GM18873 (cell line): ENCODE measurements around the gene CNTD1.

Experiments used
- ATAC-seq: cut with Tn5 transposase; IDR thresholded peaks from one replicate; pipeline ENCODE4 v1.9.1; 2021; ENCODE audit warnings: mild to moderate bottlenecking, moderate library complexity, moderate number of reproducible peaks; ENCODE audit not compliant: unreplicated experiment, low FRiP score

CNTD1 gene

DNA sequence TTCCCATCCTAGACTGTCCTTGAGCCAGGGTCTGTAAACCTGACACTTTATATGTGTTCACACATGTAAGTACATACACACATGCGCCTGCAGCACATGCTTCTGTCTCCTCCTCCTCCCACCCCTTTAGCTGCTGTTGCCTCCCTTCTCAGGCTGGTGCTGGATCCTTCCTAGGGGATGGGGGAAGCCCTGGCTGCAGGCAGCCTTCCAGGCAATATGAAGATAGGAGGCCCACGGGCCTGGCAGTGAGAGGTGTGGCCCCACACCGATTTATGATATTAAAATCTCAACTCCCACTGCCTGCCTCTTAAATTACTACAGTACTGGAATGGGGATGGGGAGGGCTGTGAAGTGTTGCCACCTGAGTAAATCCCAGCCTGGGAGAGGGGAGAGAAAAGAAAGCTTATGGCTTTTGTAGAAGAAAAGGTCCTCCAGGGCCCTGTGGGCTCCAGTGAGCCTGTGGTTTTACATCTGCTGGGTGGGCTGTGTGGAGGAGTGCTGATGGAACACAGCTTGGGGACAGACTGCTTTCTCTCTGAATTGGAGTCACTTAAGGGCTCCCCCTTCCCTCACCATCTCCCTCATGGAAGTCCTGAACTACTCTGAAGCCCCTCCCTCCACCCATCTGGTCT lies 19.2 kb upstream of the CNTD1 start:
- ATAC-seq: no peak

- ATAC-seq: no peak
Observed at GRCh38 chr17:42779936-42780850, 18.5 kb upstream of the CNTD1 start, which contains the start of gene WNK4. WNK4 (plus strand) TSS chr17:42780610; CDS start chr17:42780699, 89 bp downstream.

DNA sequence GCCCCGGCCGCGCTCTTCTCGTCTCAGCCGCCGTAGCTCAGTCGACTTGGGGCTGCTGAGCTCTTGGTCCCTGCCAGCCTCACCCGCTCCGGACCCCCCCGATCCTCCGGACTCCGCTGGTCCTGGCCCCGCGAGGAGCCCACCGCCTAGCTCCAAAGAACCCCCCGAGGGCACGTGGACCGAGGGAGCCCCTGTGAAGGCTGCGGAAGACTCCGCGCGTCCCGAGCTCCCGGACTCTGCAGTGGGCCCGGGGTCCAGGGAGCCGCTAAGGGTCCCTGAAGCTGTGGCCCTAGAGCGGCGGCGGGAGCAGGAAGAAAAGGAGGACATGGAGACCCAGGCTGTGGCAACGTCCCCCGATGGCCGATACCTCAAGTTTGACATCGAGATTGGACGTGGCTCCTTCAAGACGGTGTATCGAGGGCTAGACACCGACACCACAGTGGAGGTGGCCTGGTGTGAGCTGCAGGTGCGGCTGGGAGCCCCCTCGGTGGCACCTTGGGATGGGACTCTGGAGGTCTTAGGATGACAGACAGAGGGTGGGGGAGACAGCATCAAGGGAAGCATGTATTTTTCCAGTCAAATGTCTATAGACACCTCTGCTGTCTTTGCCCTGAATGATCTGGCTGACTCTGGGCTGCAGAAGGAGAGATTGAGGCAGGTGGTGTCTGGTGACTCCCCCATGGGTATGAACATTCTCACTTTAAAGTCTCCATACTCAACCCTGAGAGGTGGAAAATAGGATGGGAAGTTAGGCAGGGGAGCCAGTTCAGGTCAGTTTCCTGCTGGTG lies 17.6 kb upstream of the CNTD1 start:
- ATAC-seq: no peak

- no peak for ATAC-seq
Observed at GRCh38 chr17:42781639-42782165, 17.0 kb upstream of the CNTD1 start.

GRCh38 chr17:42782166-42783061 lies 16.2 kb upstream of the CNTD1 start:
- ATAC-seq: no peak

GRCh38 chr17:42783062-42783790 lies 15.4 kb upstream of the CNTD1 start:
- ATAC-seq: no peak

- no peak for ATAC-seq
Observed at GRCh38 chr17:42783791-42784138, 14.9 kb upstream of the CNTD1 start.

DNA sequence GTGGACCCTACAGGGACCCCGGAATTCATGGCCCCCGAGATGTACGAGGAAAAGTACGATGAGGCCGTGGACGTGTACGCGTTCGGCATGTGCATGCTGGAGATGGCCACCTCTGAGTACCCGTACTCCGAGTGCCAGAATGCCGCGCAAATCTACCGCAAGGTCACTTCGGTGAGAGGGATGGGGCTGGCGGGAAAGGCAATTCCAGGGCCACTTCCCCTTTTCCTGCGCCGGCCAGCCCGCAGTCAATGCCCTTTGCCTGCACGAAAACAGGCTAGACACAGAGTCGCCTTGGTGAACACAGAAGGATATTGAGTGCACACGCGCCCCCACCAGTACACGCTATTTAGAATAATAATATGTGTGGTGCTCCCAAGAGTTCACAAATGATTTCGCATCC lies 14.3 kb upstream of the CNTD1 start:
- ATAC-seq: no peak

DNA sequence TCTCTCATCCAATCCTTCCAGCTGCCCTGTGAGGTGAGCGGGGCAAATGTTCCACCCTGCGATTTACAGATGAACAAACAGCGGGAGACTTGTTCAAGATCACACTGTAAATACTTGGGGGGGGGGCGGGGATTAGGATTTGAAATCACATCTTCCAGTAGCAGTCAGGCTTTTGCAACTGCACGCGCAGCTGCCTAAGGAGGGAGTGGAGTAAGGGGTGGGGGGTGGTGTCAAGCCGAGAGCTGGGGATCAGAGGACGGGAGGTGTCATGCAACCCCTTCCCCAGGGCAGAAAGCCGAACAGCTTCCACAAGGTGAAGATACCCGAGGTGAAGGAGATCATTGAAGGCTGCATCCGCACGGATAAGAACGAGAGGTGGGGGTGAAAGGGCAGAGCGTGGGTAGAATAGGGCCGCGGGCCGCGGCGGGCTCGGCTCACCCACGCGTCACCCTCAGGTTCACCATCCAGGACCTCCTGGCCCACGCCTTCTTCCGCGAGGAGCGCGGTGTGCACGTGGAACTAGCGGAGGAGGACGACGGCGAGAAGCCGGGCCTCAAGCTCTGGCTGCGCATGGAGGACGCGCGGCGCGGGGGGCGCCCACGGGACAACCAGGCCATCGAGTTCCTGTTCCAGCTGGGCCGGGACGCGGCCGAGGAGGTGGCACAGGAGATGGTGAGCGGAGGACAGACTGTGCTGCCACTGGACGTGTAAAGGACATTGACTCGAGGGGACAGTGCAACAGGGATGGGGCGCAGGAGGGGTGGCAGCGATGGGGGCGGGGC lies 13.7 kb upstream of the CNTD1 start:
- ATAC-seq: no peak

DNA sequence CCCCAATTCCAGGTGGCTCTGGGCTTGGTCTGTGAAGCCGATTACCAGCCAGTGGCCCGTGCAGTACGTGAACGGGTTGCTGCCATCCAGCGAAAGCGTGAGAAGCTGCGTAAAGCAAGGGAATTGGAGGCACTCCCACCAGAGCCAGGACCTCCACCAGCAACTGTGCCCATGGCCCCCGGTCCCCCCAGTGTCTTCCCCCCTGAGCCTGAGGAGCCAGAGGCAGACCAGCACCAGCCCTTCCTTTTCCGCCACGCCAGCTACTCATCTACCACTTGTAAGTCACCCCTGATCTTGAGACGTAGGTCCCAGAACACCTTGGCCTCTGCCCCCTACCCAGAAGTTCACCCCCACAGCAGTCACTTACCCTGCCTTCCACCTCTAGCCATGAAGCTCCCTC lies 11.4 kb upstream of the CNTD1 start:
- ATAC-seq: no peak

- ATAC-seq: no peak
Observed at GRCh38 chr17:42791948-42792347, 6.7 kb upstream of the CNTD1 start.

DNA sequence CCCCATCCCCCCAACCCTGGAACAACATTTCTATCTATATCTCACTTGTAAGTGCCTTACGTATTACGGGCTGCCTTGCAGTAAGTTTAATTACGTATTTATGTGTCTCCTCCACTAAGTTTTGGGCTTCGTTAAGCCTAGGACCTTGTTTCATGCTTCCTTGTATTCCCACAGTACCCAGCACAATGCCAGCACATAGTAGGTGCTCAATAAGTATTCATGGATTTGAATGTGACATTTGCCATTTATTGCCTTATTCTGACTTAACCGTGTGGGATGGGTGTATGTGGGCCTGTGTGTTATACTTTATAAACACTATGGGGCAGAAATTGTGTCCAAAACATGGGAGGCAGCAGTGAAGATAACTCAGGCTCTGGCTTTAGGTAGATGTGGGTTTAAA lies 6.1 kb upstream of the CNTD1 start:
- no peak for ATAC-seq

- no peak for ATAC-seq
Observed at GRCh38 chr17:42795061-42795460, 3.6 kb upstream of the CNTD1 start.

DNA sequence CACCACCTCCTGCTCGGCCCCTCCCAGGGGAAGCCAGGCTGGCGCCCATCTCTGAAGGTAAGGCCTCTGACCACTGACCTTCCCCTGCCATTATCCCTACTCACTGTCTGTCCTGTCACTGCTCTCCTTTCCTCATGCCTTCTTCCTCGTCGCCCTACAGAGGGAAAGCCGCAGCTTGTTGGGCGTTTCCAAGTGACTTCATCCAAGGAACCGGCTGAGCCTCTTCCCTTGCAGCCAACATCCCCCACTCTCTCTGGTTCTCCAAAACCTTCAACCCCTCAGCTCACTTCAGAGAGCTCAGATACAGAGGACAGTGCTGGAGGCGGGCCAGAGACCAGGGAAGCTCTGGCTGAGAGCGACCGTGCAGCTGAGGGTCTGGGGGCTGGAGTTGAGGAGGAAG lies 3.2 kb upstream of the CNTD1 start:
- no peak for ATAC-seq

DNA sequence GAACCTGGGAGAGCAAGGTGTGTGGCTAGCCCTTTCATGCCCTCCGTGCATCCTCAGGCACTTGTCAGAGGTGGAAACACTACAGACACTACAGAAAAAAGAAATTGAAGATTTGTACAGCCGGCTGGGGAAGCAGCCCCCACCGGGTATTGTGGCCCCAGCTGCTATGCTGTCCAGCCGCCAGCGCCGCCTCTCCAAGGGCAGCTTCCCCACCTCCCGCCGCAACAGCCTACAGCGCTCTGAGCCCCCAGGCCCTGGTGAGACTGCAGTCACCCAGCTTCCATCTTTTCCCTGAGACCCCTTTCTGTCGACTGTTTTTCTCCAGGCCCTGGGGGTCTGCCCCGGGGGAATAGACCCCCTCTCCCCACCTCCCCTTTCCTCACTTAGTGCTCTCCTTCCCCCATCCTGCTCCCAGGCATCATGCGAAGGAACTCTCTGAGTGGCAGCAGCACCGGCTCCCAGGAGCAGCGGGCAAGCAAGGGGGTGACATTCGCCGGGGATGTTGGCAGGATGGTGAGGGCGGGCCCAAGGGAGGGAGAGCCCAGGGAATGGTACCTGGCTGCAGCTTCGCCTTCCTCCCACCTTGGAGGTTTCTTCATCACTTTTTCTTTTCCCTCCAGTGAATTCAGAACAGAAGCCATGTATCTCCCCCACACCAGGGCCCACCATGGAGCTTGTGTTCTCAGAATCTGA lies 2.4 kb upstream of the CNTD1 start:
- no peak for ATAC-seq

DNA sequence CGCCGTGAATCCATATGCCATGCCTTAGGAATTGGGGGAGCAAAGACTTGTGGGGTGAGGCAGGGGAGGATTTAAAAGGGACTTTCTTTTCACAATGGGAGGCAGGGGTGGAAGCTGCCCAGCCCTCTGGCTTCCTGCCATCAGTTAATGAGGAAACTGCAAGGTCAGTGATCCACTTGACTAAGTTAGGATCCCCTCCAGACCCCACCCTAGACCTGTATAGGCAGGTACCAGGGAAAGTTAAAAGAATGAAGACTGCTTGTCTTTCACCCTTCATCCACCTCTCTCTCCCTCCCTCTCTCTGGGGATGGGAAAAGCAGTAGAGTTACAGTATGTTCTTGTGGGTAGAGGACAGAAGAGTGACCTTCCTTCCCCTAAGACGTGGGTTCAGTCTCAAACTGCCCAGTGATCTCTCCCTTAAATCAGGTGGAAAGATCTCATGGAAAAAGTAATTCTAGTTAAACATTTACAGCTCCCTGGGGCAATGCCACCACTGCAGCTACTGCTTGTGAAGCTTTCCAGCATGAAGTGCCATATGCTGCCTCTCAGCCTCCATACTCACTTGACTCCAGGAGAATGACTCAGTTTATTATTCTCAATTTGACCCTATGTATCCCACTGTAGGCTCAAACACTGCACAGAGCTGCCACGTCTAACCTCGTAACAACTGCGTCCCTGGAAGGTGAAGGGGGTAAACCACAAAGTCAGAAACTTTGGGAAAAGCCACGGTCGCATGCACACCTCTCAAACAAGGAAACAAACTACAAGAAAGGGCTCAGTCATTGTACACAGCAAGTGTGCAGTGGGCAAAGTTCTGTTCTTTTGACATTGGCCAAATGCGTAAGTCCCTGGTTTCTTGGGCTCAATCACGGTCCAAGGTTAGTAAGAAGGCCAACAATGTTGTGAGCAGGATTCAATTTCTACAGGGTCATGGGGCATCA lies 1.3 kb upstream of the CNTD1 start:
- ATAC-seq: no peak

GRCh38 chr17:42798011-42798382 lies 664 bp upstream of the CNTD1 start:
- no peak for ATAC-seq
